Endometrial microvascular endothelial cells (primary cell): ENCODE measurements around the gene APH1B. TPM values are rescaled to one million over a fixed set of nuclear protein-coding genes. Genes with fewer than 3 reads are reported as not detected.

Experiments used
- in situ Hi-C: cut with HindIII; loops from 2 replicates; pipeline ENCODE4 v1.10.0; 2017; ENCODE audit warnings: low sequenced_read_pairs, low pct_unique_long_range_greater_than_20kb; ENCODE audit errors: inconsistent ontology term
- total RNA-seq: library from RNA; depleted of rRNA; stranded (reverse); fragments of >200 nt; gene quantifications from one replicate; pipeline ENCODE4 v1.2.3, GENCODE V29; 2015; ENCODE audit errors: inconsistent ontology term

APH1B gene
- total RNA-seq, 1 donor from 2014 or later = 17.8 TPM

- in situ Hi-C loops = no loop called here
Observed at GRCh38 chr15:63250312-63250965, 27.0 kb upstream of the APH1B start.

GRCh38 chr15:63251701-63252100 lies 25.7 kb upstream of the APH1B start:
- in situ Hi-C loops = no loop called here

GRCh38 chr15:63252292-63252691 lies 25.1 kb upstream of the APH1B start:
- in situ Hi-C loops = no loop called here

- in situ Hi-C loops = no loop called here
Observed at GRCh38 chr15:63254991-63255390, 22.4 kb upstream of the APH1B start.

- in situ Hi-C loops = no loop called here
Observed at GRCh38 chr15:63255489-63255990, 21.9 kb upstream of the APH1B start.

GRCh38 chr15:63256433-63257274 lies 20.8 kb upstream of the APH1B start:
- in situ Hi-C loops = no loop called here

GRCh38 chr15:63258658-63259057 lies 18.7 kb upstream of the APH1B start:
- in situ Hi-C loops = no loop called here

- in situ Hi-C loops = no loop called here
Observed at GRCh38 chr15:63260791-63261190, 16.6 kb upstream of the APH1B start.

- in situ Hi-C loops = no loop called here
Observed at GRCh38 chr15:63261311-63261710, 16.1 kb upstream of the APH1B start.

- in situ Hi-C loops = no loop called here
Observed at GRCh38 chr15:63263519-63263918, 13.9 kb upstream of the APH1B start.

- in situ Hi-C loops = no loop called here
Observed at GRCh38 chr15:63264688-63265293, 12.6 kb upstream of the APH1B start.

- in situ Hi-C loops = no loop called here
Observed at GRCh38 chr15:63274427-63274826, 3.0 kb upstream of the APH1B start.

GRCh38 chr15:63276342-63277037 lies 915 bp upstream of the APH1B start:
- in situ Hi-C loops = no loop called here

- in situ Hi-C loops = no loop called here
Observed at GRCh38 chr15:63277893-63278456, 570 bp downstream of the APH1B start.

- in situ Hi-C loops = no loop called here
Observed at GRCh38 chr15:63283126-63283525, 5.7 kb downstream of the APH1B start.

GRCh38 chr15:63284335-63284734 lies 6.9 kb downstream of the APH1B start:
- in situ Hi-C loops = no loop called here

- in situ Hi-C loops = no loop called here
Observed at GRCh38 chr15:63287109-63287508, 9.7 kb downstream of the APH1B start.

GRCh38 chr15:63288342-63288741 lies 10.9 kb downstream of the APH1B start:
- in situ Hi-C loops = no loop called here

GRCh38 chr15:63288778-63289378 lies 11.5 kb downstream of the APH1B start:
- in situ Hi-C loops = no loop called here
